Caki2 (cell line): ENCODE results near the gene STOML3. TPM values are rescaled to one million over a fixed set of nuclear protein-coding genes. Genes with fewer than 3 reads are reported as not detected.
"Not testable (repeated sequence)": the region's sequence is repeated elsewhere in the genome, so short reads cannot be mapped to it uniquely, and the experiment has no call there.

Experiments used
- DNase-seq: peaks from one replicate; pipeline ENCODE4 v3.0.0-alpha.2; 2015; ENCODE audit warnings: low read depth
- in situ Hi-C: cut with HindIII; loops from 2 replicates; pipeline ENCODE4 v1.10.0; 2016; ENCODE audit warnings: low sequenced_read_pairs, low pct_unique_long_range_greater_than_20kb, mixed read lengths
- total RNA-seq: library from RNA; depleted of rRNA; stranded (reverse); fragments of >200 nt; shearing (Covaris generic); gene quantifications from 2 replicates; pipeline ENCODE4 v1.2.3, GENCODE V29; 2014; ENCODE audit warnings: low replicate concordance

Gene STOML3
- total RNA-seq, 1 experiment from 2014 or later: not detected

GRCh38 chr13:39006371-39007111, 15.9 kb upstream of the STOML3 start:
- DNase-seq, in situ Hi-C loops: not testable (repeated sequence)

GRCh38 chr13:38998739-38999138, 8.1 kb upstream of the STOML3 start:
- in situ Hi-C loops: no loop called here
- no peak for DNase-seq

- in situ Hi-C loops: no loop called here
- no peak for DNase-seq
Measured at GRCh38 chr13:38993381-38993780, 2.8 kb upstream of the STOML3 start.

- no peak for DNase-seq
- in situ Hi-C loops: no loop called here
Measured at GRCh38 chr13:38981096-38981495, 9.5 kb downstream of the STOML3 start.

GRCh38 chr13:38980750-38981078, 9.9 kb downstream of the STOML3 start:
- in situ Hi-C loops: no loop called here
- DNase-seq: no peak

- in situ Hi-C loops: no loop called here
- no peak for DNase-seq
Measured at GRCh38 chr13:38979891-38980749, 10.5 kb downstream of the STOML3 start.

- no peak for DNase-seq
- in situ Hi-C loops: no loop called here
Measured at GRCh38 chr13:38970380-38971051, 20.1 kb downstream of the STOML3 start.

GRCh38 chr13:38969187-38969586, 21.4 kb downstream of the STOML3 start:
- in situ Hi-C loops: no loop called here
- DNase-seq: no peak

GRCh38 chr13:38967446-38967845, 23.2 kb downstream of the STOML3 start:
- in situ Hi-C loops: no loop called here
- DNase-seq: no peak

- in situ Hi-C loops: no loop called here
- DNase-seq: no peak
Measured at GRCh38 chr13:38965281-38965680, 25.4 kb downstream of the STOML3 start.

GRCh38 chr13:38960175-38960574, 30.5 kb downstream of the STOML3 start:
- in situ Hi-C loops: no loop called here
- no peak for DNase-seq

GRCh38 chr13:38957794-38958592, 32.6 kb downstream of the STOML3 start:
- DNase-seq: no peak
- in situ Hi-C loops: no loop called here

- DNase-seq: no peak
- in situ Hi-C loops: no loop called here
Measured at GRCh38 chr13:38954844-38955243, 35.8 kb downstream of the STOML3 start.

GRCh38 chr13:38954291-38954690, 36.3 kb downstream of the STOML3 start:
- DNase-seq: no peak
- in situ Hi-C loops: no loop called here

- in situ Hi-C loops: no loop called here
- no peak for DNase-seq
Measured at GRCh38 chr13:38952827-38953226, 37.8 kb downstream of the STOML3 start.

GRCh38 chr13:38951525-38952313, 38.9 kb downstream of the STOML3 start:
- in situ Hi-C loops: no loop called here

GRCh38 chr13:38950987-38951386, 39.6 kb downstream of the STOML3 start:
- in situ Hi-C loops: no loop called here
- DNase-seq: no peak

More at GRCh38 chr13:38951525-38952313, 38.9 kb downstream of the STOML3 start:
- DNase-seq: no peak

- in situ Hi-C loops: no loop called here
- DNase-seq: no peak
Measured at GRCh38 chr13:38947054-38947453, 43.6 kb downstream of the STOML3 start.
